Measurements from ENCODE around the gene SNAPC4.

Gene SNAPC4

DNA sequence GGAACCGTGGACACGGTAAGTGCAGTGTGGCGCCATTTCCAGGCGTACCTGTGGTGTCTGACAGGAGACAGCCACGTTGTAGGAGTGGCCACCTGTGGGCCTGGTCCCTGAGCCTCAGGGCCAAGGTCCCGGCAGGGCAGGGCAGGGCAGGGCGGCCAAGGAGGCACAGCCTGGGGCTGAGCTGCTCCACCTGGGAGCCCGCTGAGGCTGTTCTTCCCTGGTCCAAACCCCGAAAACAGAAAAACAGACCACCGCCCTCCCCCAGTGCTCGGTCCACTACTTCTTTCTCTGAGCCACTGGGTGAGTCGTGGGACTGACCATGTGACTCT is 19.1 kb upstream of the SNAPC4 start:
- in situ Hi-C loops (cut with MboI; ENCODE audit: low sequenced_read_pairs, unreplicated experiment) = no loop called here
- DNase-seq (ENCODE audit: low spot score) = no peak
- TF ChIP-seq CTCF (IDR thresholded peaks at IDR 0.05; ENCODE audit: borderline replicate concordance, control extremely low read depth, extremely low read depth, insufficient read depth, missing control alignments) = no peak

DNA sequence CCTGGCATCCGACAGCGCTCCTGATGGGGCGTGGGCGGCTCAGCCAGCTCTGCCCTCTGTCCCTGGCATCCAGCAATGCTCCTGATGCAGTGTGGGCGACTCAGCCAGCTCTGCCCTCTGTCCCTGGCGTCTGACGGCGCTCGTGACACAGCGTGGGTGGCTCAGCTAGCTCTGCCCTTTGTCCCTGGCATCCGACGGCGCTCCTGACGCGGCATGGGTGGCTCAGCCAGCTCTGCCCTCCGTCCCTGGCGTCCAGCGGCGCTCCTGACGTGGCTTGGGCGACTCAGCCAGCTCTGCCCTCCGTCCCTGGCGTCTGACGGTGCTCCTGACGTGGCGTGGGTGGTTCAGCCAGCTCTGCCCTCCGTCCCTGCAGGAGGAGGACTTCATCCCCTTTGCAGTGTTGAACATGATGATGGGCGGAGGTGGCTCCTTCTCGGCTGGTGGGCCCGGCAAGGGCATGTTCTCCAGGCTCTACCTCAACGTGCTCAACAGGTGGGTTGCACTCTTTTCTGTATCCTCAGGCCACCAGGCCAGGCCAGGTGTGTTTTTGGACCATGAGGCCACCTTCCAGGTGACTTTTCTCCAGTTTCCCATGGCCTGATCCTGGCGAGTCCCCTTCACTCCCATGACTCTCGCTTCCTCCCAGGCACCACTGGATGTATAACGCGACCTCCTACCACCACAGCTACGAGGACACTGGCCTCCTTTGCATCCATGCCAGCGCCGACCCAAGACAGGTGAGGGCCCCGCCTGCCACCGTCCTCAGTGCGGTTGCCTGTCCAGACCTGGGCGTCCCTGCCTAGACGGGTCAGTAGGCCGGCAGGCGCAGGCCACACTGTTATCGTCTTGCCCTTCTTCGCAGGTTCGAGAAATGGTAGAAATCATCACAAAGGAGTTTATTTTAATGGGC is 18.5 kb upstream of the SNAPC4 start:
- DNase-seq (ENCODE audit: low spot score) = no peak
- no peak for TF ChIP-seq CTCF (IDR thresholded peaks at IDR 0.05; ENCODE audit: borderline replicate concordance, control extremely low read depth, extremely low read depth, insufficient read depth, missing control alignments)
- in situ Hi-C loops (cut with MboI; ENCODE audit: low sequenced_read_pairs, unreplicated experiment) = no loop called here

- in situ Hi-C loops (cut with MboI; ENCODE audit: low sequenced_read_pairs, unreplicated experiment) = no loop called here
- DNase-seq (ENCODE audit: low spot score) = no peak
- TF ChIP-seq CTCF (IDR thresholded peaks at IDR 0.05; ENCODE audit: borderline replicate concordance, control extremely low read depth, extremely low read depth, insufficient read depth, missing control alignments) = no peak
Observed at GRCh38 chr9:136416914-136417313, 16.9 kb upstream of the SNAPC4 start.

GRCh38 chr9:136416427-136416826 is 16.5 kb upstream of the SNAPC4 start:
- DNase-seq (ENCODE audit: low spot score) = no peak
- no peak for TF ChIP-seq CTCF (IDR thresholded peaks at IDR 0.05; ENCODE audit: borderline replicate concordance, control extremely low read depth, extremely low read depth, insufficient read depth, missing control alignments)
- in situ Hi-C loops (cut with MboI; ENCODE audit: low sequenced_read_pairs, unreplicated experiment) = no loop called here

DNA sequence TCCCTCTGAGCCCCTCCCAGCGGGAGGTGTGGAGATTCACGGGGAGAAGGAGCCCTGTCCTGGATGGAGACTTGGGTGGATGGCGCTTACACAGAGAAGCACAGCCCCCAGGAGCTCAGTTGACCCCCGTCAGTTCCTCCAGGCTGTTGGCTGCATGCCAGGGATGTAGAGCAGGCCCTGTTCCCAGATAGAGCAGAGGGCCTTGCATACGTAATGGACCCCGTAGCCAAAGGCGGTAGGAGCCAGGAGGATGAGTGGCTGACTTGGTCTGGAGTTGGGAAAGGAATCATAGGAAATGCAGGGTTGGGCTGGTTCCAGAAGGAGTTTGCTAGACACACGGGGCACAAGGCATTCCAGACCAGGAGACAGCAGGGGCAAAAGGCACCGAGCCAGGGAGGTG is 13.0 kb upstream of the SNAPC4 start:
- in situ Hi-C loops (cut with MboI; ENCODE audit: low sequenced_read_pairs, unreplicated experiment) = no loop called here
- TF ChIP-seq CTCF (IDR thresholded peaks at IDR 0.05; ENCODE audit: borderline replicate concordance, control extremely low read depth, extremely low read depth, insufficient read depth, missing control alignments) = no peak
- no peak for DNase-seq (ENCODE audit: low spot score)

DNA sequence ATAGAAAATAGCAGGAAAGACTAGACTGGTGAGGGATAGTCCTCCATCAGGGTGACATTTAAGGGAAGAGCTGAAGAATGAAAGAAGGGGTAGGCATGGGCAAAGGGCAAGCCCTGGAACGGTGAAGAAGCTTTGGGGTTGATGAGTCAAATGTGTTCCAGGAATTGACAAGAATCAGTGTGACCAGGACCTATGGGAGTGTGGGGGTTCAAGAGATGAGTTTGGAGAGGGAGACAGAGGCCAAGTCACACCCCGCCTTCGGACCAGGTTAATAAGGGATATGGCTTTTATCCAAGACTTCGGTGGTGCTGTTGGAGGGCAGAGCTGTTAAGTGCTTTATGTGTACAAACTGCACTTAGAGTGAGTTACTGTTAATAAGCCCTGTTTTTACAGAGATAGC is 11.4 kb upstream of the SNAPC4 start:
- TF ChIP-seq CTCF (IDR thresholded peaks at IDR 0.05; ENCODE audit: borderline replicate concordance, control extremely low read depth, extremely low read depth, insufficient read depth, missing control alignments) = no peak
- in situ Hi-C loops (cut with MboI; ENCODE audit: low sequenced_read_pairs, unreplicated experiment) = no loop called here
- no peak for DNase-seq (ENCODE audit: low spot score)
